WTC11 (cell line): ENCODE measurements around the gene HOXA9. TPM values are rescaled to one million over a fixed set of nuclear protein-coding genes. Genes with fewer than 3 reads are reported as not detected.

Experiments
- ATAC-seq: fragments of 200-7000 bp; cut with Tn5 transposase; 2 replicates; pipeline ENCODE4 v1.10.0; 2021; ENCODE audit warnings: mild to moderate bottlenecking, moderate library complexity
- CTCF ChIA-PET: fragments of 300-600 bp; sonication (Branson Sonifier 250); formaldehyde crosslinking; loops from one replicate; lab custom pipeline; 2021; ENCODE audit warnings: antibody characterized with exemption; lab: Charles Lee
- POLR2A ChIA-PET: fragments of 350-600 bp; sonication (Branson Sonifier 250); formaldehyde crosslinking; loops from one replicate; lab custom pipeline; 2021; ENCODE audit warnings: antibody characterized with exemption; lab: Charles Lee
- DNase-seq: peaks from one replicate; pipeline ENCODE4 v3.0.0; 2021; ENCODE audit warnings: low spot score
- H3K27ac Mint-ChIP-seq: 2 replicates; pipeline ENCODE4 v1.8.0; 2021; ENCODE audit warnings: mixed read lengths
- H3K27me3 Mint-ChIP-seq: 2 replicates; pipeline ENCODE4 v1.8.0; 2021; ENCODE audit warnings: low read depth, mild to moderate bottlenecking, moderate library complexity, mixed read lengths
- H3K36me3 Mint-ChIP-seq: 2 replicates; pipeline ENCODE4 v1.8.0; 2021; ENCODE audit warnings: mixed read lengths
- H3K4me1 Mint-ChIP-seq: 2 replicates; pipeline ENCODE4 v1.8.0; 2022; ENCODE audit warnings: mixed read lengths
- H3K4me3 Mint-ChIP-seq: 2 replicates; pipeline ENCODE4 v1.8.0; 2021; ENCODE audit warnings: mild to moderate bottlenecking, moderate library complexity, mixed read lengths
- H3K9me3 Mint-ChIP-seq: 2 replicates; pipeline ENCODE4 v1.8.0; 2021; ENCODE audit warnings: mixed read lengths
- AR ChIP-seq: fragments of 250-450 bp; sonication (Bioruptor Pico); IDR thresholded peaks from 2 replicates; pipeline ENCODE4 v1.9.0; 2021; ENCODE audit warnings: mild to moderate bottlenecking
- ATF6 ChIP-seq: sonication (generic); formaldehyde crosslinking; IDR thresholded peaks from 2 replicates; pipeline ENCODE4 v1.8.1; 2023; ENCODE audit warnings: mild to moderate bottlenecking, missing genetic modification reagents
- CTCF ChIP-seq: fragments of 200-600 bp; IDR thresholded peaks from 2 replicates; pipeline ENCODE4 v1.8.0; 2022; ENCODE audit warnings: antibody characterized with exemption
- EMX1 ChIP-seq: fragments of 250-450 bp; sonication (Bioruptor Pico); IDR thresholded peaks from 2 replicates; pipeline ENCODE4 v1.8.0; 2021; ENCODE audit warnings: mild to moderate bottlenecking
- ESRRA ChIP-seq: sonication (generic); formaldehyde crosslinking; IDR thresholded peaks from 2 replicates; pipeline ENCODE4 v1.8.1; 2022; ENCODE audit warnings: mild to moderate bottlenecking, missing genetic modification reagents, borderline replicate concordance
- ETV6 ChIP-seq: sonication (generic); formaldehyde crosslinking; IDR thresholded peaks from 2 replicates; pipeline ENCODE4 v1.8.1; 2022; ENCODE audit warnings: mild to moderate bottlenecking, missing genetic modification reagents
- FOXK1 ChIP-seq: sonication (generic); formaldehyde crosslinking; IDR thresholded peaks from 2 replicates; pipeline ENCODE4 v1.8.0; 2022; ENCODE audit warnings: mild to moderate bottlenecking, moderate library complexity, missing genetic modification reagents
- GRHL2 ChIP-seq: fragments of 250-450 bp; sonication (Bioruptor Pico); IDR thresholded peaks from 2 replicates; pipeline ENCODE4 v1.8.0; 2022; ENCODE audit warnings: mild to moderate bottlenecking, moderate library complexity; ENCODE audit not compliant: insufficient replicate concordance, severe bottlenecking
- HMGXB4 ChIP-seq: sonication (generic); formaldehyde crosslinking; IDR thresholded peaks from 2 replicates; pipeline ENCODE4 v1.8.1; 2023; ENCODE audit warnings: mild to moderate bottlenecking, moderate library complexity, missing genetic modification reagents
- IRF2 ChIP-seq: sonication (generic); formaldehyde crosslinking; IDR thresholded peaks from 2 replicates; pipeline ENCODE4 v1.8.0; 2022; ENCODE audit warnings: low read depth, missing genetic modification reagents, borderline replicate concordance
- JUN ChIP-seq: sonication (generic); formaldehyde crosslinking; IDR thresholded peaks from 2 replicates; pipeline ENCODE4 v1.8.0; 2023; ENCODE audit warnings: mild to moderate bottlenecking, missing genetic modification reagents
- KAT7 ChIP-seq: sonication (generic); formaldehyde crosslinking; IDR thresholded peaks from 2 replicates; pipeline ENCODE4 v1.8.1; 2023; ENCODE audit warnings: missing genetic modification reagents, mild to moderate bottlenecking, borderline replicate concordance
- NFE2L1 ChIP-seq: sonication (generic); formaldehyde crosslinking; IDR thresholded peaks from 2 replicates; pipeline ENCODE4 v1.8.1; 2023; ENCODE audit warnings: missing genetic modification reagents
- NFYB ChIP-seq: sonication (generic); formaldehyde crosslinking; conservative IDR thresholded peaks from 2 replicates; pipeline ENCODE4 v1.8.0; 2022; ENCODE audit warnings: low read depth, missing genetic modification reagents
- PREB ChIP-seq: sonication (generic); formaldehyde crosslinking; IDR thresholded peaks from 2 replicates; pipeline ENCODE4 v1.8.1; 2022; ENCODE audit warnings: mild to moderate bottlenecking, missing genetic modification reagents, moderate library complexity, borderline replicate concordance
- TEAD4 ChIP-seq: sonication (generic); formaldehyde crosslinking; IDR thresholded peaks from 2 replicates; pipeline ENCODE4 v1.8.0; 2022; ENCODE audit warnings: mild to moderate bottlenecking, missing genetic modification reagents
- ZNF232 ChIP-seq: sonication (generic); formaldehyde crosslinking; IDR thresholded peaks from 2 replicates; pipeline ENCODE4 v1.8.0; 2022; ENCODE audit warnings: mild to moderate bottlenecking, missing genetic modification reagents
- ZNF423 ChIP-seq: fragments of 250-450 bp; sonication (Bioruptor Pico); IDR thresholded peaks from 2 replicates; pipeline ENCODE4 v2.1.2; 2022; ENCODE audit warnings: mild to moderate bottlenecking, moderate library complexity
- ZNF512 ChIP-seq: sonication (generic); formaldehyde crosslinking; IDR thresholded peaks from 2 replicates; pipeline ENCODE4 v1.8.1; 2022; ENCODE audit warnings: missing genetic modification reagents, borderline replicate concordance
- ZNF532 ChIP-seq: fragments of 250-450 bp; sonication (Bioruptor Pico); IDR thresholded peaks from 2 replicates; pipeline ENCODE4 v1.9.0; 2021; ENCODE audit warnings: mild to moderate bottlenecking, borderline replicate concordance
- total RNA-seq: library from RNA; stranded (reverse); gene quantifications from 3 replicates; pipeline ENCODE4 v1.2.3, GENCODE V29; 2021

Gene HOXA9
- total RNA-seq, 1 experiment from 2014 or later = not detected

GRCh38 chr7:27209933-27210440, 44.6 kb upstream of the HOXA9 start (continued):
- TF ChIP-seq HMGXB4 (CRISPR knock-in tag) (no peak), JUN (CRISPR knock-in tag) (no peak), IRF2 (CRISPR knock-in tag) (no peak), ESRRA (no peak), ATF6 (no peak), AR (no peak), NFYB (CRISPR knock-in tag) (no peak), ZNF423 (CRISPR knock-in tag) (no peak), GRHL2 (CRISPR knock-in tag) (no peak), CTCF (no peak), NFE2L1 (no peak)

- no peaks in the 10 kb centered on the region for H3K9me3 Mint-ChIP-seq
- H3K4me3 Mint-ChIP-seq = no peak overlapping the region
- DNase-seq = no peak
- no peak for ATAC-seq
- H3K36me3 Mint-ChIP-seq = no peaks in the 10 kb centered on the region
- H3K27me3 Mint-ChIP-seq = peaks cover 100% of the 10 kb centered on the region
- peaks cover 25% of the 10 kb centered on the region for H3K4me1 Mint-ChIP-seq
- ChIA-PET CTCF (interaction anchor here (0.7 to 3.5 kb wide), 10 partner anchors 10 to 811 kb away, joined by 3 to 23 read pairs (median 6); partner anchors contain the start of gene HOXA13), POLR2A (no interaction called here)
- no peak overlapping the region for H3K27ac Mint-ChIP-seq
- TF ChIP-seq TEAD4 (CRISPR knock-in tag) (no peak), ZNF512 (CRISPR knock-in tag) (no peak), PREB (no peak), ETV6 (CRISPR knock-in tag) (no peak), ZNF532 (CRISPR knock-in tag) (no peak), FOXK1 (no peak), ZNF232 (CRISPR knock-in tag) (no peak), KAT7 (CRISPR knock-in tag) (no peak), EMX1 (no peak)
These were observed 43.7 kb upstream of the HOXA9 start for GRCh38 chr7:27208998-27209397.
